Measurements from ENCODE around the gene PLCD3.

PLCD3 gene

DNA sequence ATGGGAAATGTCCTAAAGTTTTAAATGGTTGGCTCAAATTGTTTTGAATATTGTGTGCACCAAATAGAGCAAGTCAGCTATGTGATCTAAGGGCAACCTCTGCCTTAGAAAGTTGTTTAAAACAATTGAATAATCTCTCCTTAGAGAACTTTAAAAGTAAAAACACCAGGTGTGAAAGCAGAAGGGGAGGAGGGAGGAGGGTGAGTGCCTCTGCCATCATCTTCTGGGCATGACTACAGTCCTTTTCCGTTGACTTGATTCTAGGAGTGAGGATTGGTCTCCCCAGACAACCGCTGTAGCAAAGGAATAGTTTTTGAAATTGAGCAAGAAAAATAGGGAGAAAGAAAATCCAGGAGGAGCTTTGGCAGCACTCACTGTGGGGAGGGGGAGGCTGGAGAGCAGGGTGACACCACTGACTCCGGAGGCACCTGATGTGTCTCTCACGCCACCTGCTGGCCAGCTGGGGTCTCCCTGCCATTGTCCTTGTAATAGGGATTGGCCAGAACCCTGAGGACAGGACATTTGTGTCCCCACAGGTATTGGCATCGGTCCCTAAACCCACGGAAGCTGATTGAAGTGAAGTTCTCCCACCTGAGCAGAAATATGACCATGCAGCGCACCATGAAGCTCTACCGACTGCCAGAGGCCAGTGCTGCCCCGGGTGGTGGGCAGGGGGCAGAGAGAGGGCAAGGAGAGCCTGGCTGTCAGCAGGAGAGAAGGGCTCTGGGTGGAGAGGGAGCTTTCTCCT lies 33.3 kb downstream of the PLCD3 start:
- DNase-seq: peak; percentile 79 to 82

DNA sequence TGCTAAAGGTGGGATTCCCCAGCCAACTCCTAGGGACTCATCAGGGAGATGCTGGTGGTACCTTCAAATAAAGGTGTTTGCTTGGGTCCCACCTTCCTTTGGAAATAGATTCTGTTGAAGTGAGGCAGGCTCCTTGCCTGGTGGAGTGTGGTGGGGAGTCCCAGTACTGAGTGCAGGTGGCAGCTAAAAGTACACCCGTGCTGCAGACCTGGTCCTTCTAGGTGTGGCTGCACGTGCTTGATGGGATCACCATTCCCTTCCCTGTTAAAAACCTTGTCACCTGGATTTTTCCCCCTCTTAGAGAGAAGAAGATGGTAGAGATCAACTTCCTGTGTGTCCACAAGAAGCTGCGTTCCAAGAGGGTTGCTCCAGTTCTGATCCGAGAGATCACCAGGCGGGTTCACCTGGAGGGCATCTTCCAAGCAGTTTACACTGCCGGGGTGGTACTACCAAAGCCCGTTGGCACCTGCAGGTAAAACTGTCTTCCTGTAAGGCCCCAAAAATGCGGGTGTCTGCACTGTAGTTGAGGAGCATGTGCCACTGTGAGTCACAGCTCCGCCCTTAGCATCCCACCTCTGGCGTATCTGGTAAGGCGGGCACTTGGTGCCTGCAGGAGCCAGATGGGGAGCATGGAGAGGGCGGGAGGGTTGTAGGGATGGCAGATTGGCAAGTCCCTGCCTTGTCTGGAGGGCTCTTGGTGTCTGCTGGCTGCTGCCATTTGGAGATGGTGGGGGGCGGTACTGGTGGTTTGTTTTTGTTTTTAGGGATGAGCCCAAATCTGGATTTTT lies 34.0 kb downstream of the PLCD3 start:
- no peak for DNase-seq

DNA sequence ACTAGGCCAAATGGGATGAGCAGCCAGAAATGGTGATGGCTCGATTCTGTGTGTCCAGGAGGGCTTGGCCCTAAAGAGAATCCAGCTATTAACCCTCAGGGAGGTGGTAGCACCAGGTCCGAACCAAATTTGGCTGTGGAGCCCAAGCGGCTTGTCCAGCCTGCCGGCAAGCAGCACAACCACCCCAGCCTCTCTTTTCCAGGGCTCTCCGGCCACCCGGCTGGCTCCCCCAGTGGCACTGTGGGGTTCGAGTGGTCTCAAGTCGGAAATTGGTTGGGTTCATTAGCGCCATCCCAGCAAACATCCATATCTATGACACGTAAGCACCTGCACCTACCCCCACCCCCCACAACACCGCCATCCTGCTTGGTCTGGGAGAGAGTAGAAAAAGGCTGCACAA lies 35.4 kb downstream of the PLCD3 start:
- no peak for DNase-seq

DNA sequence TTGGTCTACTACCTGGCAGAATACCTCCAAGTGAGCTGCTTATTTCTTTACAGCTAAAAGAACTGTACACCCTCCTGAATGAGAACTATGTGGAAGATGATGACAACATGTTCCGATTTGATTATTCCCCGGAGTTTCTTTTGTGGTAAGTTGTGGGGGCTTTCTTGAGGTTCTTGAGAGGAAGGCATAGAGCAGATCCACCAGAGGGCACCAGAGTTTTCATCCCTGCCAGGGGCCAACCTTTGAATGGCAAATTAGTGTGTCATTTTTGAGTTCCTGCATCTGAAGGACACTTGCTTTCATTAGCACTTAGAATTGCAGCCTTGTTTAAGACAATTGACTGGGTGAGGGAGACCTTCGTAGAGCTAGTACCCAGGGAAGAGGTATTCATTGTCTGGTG lies 36.2 kb downstream of the PLCD3 start:
- DNase-seq: peak; percentile 36 to 56

DNA sequence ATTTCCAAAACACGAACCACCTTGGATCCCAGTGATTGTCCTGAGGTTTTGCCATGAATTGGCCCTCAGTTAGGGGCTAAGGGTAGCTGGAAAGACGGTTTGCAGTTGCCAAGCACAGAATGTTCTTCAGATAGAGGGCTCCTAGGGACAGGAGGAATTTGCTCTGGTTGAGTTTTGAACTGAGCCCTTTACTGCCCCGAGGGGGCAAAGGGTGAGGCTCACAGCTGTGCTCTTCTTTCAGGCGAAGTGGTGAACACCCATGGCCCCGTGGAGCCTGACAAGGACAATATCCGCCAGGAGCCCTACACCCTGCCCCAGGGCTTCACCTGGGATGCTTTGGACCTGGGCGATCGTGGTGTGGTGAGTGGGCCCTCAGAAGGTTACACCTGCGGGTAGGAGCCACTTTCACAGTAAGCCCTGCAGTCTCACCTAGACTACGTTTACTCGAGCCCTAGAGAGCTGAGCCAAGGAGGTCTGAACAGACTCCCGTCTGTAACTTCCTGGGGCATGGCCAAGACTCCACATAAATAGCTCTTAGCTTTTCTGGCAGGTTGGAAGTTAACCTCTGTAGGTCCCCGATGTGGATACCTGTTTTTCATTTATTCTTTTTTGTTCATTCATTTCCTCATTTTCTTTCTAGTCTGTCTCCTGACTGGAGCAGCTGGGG lies 38.7 kb downstream of the PLCD3 start:
- DNase-seq: no peak

DNA sequence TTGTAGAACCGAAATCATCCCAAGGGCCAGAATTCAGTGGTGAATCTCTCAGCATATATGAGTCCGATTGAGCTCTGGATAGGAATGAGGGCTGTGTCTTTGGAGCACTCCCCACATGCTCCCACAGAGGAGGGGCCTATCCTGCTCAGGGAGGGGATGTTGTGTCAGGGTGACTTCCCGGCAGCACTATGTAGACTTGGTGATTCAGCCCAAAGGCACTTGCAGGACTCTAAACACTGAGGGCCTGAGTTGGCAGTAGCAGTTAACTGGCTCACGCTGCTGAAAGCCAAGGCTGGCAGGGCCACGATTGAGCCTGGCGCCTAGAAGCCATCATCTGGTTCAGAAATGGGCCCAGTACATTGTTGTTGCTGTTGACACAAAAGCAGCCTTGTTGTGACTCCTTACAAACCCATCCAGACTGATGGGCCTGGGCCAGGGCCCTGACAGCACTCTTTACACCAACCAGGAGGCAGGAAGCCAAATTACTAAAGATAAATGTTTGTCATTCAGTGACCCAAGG lies 39.3 kb downstream of the PLCD3 start:
- DNase-seq: no peak

DNA sequence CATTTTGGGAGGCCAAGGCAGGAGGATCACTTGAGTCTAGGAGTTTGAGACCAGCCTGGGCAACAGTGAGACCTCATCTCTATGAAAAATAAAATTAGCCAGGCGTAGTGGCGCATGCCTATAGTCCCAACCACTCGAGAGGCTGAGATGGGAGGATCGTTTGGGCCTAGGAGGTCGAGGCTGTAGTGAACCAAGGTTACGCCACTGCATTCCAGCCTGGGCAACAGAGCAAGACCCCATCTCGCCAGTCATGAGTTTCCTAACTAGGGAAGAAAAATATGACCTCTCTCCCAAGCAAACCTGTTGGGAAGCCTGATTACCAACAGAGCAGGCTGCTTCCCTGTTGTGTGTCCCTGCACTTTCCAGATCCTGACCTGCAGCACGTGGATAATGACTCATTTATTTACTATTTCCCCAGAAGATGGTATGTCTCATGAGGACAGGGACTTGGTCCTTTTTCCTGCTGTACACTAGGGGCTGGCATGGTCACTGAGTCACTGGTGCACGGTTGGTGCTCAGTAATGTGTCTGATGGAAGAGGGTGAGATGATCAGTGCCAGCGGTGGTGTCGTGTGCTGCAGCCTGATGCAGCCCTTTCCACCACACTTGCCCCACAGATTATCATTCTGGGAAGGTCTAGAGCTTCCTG lies 40.4 kb downstream of the PLCD3 start:
- no peak for DNase-seq

DNA sequence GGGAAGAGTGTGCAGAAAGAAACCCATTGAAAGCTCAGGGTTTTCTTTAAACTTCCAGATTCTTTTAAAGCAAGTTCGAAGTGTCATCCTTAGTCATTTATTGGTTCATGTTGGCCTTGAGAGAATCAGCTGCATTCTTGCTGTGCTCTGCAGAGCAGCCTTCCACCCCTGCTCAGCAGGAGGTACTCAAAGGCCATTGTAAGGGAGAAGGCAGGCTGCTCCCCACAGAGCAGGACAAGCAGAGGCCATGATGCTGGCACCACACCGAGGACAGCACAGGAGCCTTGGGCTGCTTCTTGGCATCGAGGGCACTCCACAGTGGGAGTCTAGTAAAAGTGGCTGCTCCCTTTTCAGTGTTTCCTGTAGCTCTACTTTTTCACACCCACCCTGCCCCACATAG lies 41.6 kb downstream of the PLCD3 start:
- DNase-seq: no peak

DNA sequence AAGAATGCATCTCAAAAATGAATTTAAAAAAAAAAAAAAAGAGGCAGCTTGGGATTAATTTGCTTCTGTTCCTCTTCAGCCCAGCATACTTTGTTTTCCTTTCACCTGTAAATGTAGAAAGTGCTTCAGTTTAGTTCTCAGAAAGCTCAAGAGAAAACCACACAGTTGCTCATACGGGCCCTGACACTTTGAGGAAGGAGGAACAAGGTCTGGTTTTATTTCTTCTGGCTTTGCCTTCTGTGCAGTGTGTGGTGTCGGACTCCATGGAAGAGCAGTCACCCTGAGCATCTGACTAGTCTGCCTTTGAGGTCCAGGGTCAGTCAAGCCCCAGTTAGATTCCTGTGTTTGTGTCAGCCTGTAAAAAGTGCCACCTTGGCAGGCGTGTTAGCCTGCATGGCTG lies 43.6 kb downstream of the PLCD3 start:
- DNase-seq: no peak

DNA sequence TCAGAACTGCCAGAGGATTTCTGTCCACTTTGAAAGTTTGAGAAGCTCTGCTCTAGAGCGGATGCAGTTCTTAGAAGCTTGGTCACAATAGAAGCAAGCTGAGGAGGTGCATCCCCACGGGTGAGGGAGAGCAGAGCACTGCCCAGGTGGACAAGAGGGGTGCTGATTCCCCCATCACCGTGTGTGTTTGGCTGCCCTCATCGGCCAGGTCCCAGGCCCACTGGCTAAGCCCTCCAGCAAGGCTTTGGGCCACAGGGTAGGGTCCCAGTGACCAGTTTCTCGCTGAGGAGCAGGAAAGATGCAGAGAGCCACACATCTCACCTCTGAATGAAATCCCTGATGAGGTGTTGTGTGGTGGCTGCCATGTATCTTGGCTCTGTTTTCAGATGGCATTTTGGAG lies 44.3 kb downstream of the PLCD3 start:
- DNase-seq: no peak

DNA sequence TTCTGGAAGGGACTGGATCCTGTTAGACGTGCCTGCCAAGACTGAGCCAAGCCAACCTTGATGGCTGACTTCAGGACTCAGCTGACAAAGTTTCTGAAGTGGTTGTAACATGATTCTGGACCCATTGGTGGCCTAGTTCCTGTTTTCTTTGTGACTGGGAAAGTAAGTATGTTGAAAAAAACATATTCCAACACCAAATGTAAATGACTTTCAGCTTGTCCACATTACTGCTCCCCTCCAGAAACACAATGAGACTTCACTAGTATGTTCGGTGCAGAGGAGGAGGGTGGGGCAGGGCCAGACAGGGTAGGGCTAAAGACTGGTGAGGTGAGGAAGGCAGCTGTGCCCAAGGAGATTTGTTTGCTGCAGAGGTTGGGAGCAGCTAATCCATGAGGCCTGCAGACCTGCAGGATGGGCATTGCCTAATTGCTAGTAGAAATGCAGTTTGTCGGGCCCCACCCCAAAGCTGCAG lies 44.8 kb downstream of the PLCD3 start:
- no peak for DNase-seq

DNA sequence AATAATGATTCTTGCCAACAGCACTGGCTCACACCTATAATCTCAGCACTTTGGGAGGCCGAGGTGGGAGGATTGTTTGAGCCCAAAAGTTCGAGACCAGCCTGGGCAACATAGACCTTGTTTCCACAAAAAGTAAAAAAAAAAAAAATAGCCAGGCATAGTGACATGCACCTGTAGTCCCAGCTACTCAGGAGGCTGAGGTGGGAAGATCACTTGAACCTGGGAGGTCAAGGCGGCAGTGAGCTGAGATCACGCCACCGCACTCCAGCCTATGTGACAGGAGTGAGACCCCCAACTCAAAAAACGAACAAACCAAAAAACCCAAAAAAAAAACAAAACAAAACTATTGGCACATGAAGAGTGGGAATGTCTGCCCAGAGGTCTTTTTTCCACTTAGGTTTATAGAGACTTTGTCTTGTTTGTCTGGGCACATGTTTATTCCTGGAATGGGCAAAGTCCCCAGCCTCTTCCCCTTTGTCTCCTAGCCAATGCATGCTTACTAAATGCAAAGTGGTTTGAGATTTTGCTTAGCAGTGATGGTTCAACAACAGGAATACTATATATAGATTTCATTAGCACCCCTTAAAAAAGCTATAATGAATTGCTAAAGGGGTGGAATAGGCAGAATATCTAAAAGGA lies 45.3 kb downstream of the PLCD3 start:
- DNase-seq: no peak

DNA sequence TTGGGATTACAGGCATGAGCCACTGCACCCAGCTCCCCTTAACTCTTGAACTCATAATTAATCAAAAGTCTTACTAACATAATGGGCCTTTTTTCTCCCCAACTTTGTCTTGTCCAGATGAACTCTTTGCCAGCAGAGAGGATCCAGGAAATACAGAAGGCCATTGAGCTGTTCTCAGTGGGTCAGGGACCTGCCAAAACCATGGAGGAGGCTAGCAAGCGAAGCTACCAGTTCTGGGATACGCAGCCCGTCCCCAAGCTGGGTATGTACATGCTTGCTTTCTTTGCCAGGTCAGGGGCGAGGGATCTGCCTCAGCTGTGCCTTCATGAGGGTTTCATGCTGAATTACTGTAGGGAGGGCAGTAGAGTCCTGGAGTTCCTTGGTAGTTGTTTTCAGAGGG lies 45.9 kb downstream of the PLCD3 start:
- DNase-seq: no peak

DNA sequence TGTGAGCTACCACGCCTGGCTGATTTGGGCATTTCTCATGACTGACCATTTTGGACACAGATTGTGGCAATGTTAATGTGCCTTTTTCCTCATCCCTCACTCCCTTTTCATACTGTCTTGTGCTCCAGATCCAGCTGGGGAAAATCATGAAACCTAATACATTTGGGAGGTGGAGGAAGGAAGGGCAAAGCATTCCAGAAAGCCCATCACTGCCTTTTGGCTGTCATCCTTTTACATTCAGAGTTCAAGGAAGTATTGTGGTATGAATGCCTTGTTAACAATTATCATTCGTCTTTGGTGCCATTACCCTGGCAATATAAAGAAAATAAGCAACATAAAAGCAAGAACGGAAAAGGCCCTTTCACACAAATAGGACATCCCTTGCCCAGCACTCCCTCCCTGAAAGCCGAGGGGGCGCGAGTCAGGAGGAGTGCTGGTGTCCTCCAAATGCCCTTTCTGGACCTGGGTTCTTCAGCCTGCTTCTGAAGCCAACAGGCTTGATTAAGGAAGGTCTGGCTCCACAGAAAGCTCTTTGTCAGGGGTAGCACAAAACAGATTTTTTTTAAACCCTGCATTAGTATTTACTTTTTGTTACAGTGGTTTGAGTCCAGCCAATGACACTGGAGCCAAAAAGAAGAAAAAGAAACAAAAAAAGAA lies 51.1 kb downstream of the PLCD3 start:
- no peak for DNase-seq

DNA sequence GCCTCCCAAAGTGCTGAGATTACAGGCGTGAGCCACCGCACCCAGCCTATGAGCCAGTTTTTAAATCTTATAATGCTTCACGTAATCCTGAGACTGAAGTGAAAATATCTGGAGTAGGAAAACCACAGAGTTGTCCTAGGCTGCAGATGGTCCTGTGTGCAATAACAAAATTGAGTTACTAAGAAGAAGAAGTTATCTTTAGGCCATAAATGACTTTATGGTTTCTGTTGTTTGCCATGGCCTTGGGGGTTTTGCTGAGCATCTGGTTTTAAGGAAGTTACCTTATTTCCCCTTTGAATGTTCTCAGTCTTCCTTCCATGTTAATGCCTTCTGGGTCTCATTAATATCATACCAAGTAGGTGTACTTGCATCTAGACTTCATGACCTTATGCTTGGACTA lies 54.7 kb downstream of the PLCD3 start:
- peak; percentile 99 for DNase-seq

DNA sequence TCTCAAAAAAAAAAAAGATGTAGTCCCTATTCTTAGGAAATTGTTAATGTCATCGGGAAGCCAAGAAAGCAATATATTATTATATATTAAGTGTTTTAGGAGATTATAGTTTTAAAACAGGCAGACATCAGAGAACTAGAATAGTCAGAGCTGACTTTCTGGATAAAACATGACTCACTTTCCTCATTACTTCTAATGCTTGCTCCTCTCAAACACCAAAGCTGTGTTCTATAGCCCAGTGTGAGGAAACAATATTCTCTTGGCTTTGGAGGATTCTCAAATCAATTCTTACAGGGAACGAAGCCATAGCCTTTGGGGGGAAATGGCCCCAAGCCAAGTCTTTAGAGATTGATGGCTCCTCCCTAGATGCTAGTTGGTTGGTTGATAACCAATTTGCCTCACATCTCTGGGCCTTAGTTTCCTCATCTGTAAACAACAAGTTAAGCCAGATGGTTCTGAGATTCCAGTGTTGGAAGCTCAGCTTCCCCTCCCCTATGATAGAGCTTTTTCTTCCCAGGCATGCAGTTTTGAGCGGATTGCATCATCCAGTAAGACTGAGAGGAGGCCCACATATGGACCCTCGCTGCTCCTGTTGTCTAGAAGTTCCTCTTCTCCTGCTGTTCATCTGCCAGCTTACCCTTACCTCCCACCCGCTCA lies 58.8 kb downstream of the PLCD3 start:
- DNase-seq: no peak

DNA sequence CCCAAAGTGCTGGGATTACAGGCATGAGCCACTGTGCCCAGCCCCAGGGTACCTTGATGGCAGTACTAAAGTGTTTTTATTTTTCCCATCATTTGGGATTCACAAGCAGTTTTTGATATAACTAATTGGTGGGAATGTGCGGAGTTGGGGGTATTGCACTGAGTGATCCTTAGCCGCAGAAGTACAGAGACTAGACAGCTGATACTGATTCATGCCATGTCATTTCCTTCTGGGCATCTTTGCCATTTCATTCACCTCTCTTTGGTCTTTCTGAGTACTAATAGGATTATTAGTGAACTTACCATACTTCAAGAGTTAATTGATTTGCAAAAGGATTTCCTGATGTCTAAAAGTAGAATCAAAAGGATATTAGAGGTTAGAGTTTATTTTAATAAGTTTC lies 61.5 kb downstream of the PLCD3 start:
- DNase-seq: no peak

DNA sequence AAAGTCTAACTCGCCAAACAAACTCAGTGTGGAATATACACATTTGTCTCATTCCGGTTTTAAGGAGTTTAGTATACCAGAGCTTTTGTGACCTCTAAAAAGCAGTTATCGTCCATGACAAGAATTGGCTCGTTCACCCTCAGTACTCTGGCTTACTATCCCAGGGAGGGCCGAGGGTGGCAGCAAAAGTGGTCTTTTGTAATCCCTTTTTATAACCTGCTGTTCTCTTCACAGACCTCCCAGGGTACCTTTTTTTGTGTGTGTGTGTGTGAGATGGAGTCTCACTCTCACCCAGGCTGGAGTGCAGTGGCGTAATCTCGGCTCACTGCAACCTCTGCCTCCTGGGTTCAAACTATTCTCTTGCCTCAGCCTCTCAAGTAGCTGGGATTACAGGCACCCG lies 62.3 kb downstream of the PLCD3 start:
- DNase-seq: no peak

DNA sequence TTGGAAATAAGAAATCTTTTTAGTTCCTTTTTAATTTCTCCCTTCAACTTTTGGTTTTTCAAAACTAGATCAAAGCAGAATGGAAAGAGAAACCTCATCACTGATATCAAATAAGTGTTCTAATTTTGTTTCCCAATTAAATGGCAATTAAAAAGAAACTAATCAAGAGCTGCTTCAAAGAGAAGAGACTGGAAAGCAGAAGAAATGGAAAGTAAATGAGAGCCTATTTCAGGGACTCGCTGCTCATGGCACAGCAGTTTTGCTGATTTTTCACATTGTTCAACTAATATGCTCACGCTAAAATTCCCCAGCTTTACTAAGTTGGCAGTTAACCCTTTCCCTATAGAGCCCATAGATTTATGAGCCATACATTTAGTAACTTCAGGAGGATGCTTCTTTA lies 64.7 kb downstream of the PLCD3 start:
- DNase-seq: no peak

DNA sequence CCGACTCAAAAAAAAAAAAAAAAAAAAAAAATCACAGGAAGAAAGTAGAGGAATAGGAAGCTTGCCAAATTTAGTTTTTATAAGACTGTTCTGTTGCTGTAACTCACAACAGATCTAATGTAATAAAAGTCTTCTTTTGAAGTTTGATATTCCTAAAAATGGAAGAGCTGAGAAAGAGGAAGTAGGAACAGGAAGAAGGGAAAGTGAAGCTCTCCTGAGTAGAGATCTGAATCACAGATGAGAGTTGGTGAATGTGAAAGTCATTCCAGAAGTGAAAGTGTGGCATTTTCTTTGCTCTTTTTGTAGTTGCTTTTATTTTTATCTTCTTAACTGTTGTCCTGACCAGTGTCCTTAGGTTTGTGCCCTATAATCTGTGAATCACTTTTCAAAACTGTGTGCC lies 69.1 kb downstream of the PLCD3 start:
- DNase-seq: peak; percentile 21 to 29

DNA sequence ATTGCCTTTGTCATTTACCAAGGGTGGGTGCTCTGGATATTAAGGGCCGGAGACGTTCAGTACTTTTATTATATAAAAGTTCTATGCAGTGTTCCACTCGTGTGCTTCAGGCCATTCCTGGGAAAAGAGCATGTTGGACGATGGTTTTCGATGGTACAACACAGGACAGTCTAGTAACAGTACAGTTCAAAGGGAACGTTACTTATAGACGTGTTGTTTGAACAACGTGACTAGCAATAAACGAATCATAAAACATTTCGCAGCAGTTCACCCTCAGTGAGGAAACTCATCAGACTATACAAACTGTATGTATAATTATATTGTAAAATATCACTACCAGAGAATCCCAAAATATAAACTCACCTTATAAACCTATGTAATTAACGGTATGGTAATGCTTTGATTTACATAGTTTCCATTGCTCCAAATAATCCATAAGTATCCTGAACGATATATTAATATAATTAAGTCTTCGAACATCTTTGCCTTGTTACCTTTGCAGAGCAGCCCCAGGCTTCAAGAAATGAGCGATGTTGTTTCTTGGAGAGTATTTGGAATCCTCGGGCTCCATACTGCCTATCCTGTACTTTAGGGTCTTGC lies 70.6 kb downstream of the PLCD3 start:
- no peak for DNase-seq

Measured in AML-193 (cell line).